ENCODE results near the gene IMP4.

GRCh38 chr2:130349174-130349573 lies 6.5 kb downstream of the IMP4 start:
- no peak for TF ChIP-seq CTCF (IDR thresholded peaks at IDR 0.05)
- TF ChIP-seq POLR2AphosphoS5 (IDR thresholded peaks at IDR 0.05): no peak
- TF ChIP-seq POLR2A (IDR thresholded peaks at IDR 0.05): no peak

All from breast epithelium (tissue), 3 donors.